ENCODE results near the gene TMEM88. TPM values are rescaled to one million over a fixed set of nuclear protein-coding genes. Genes with fewer than 3 reads are reported as not detected.
A peak's percentile ranks its signal among the peaks of the same experiment; 100 is the strongest.

Gene TMEM88
- total RNA-seq, 6 donors from 2014 or later = 1.6 to 16.1 (median 9.3) TPM; not detected in 1

DNA sequence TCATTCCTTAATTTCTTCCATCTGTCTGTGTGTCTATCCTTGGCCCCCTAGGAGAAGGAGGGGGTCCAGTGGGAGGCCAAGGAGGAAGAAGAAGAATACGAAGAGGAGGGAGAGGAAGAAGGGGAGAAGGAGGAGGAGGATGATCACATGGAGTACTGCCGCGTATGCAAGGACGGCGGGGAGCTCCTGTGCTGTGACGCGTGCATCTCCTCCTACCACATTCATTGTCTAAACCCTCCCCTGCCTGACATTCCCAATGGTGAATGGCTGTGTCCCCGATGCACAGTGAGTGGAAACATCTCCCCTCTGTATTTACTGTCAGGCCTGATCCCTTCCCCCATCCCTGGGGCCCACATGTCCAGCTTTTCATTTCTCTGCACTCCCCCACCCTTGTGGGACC lies 40.0 kb downstream of the TMEM88 start:
- Histone ChIP-seq H3K36me3 (peaks cover 29 to 90% (median 66%) of the 10 kb centered on the region in 4 donors), H3K27ac (no peak overlapping the region), H3K9me3 (no peaks in the 10 kb centered on the region), H3K27me3 (no peaks in the 10 kb centered on the region), H3K4me1 (peaks cover 4 to 6% (median 5%) of the 10 kb centered on the region in 4 donors), H3K4me3 (no peak overlapping the region)
- DNase-seq (no peak), ATAC-seq (ENCODE audit: low FRiP score in 2 of 2) (no peak)
- TF ChIP-seq EP300 (IDR thresholded peaks at IDR 0.05) (no peak), POLR2A (IDR thresholded peaks at IDR 0.05) (no peak), POLR2AphosphoS5 (IDR thresholded peaks at IDR 0.05) (no peak)
- TF ChIP-seq, protein P1, sequence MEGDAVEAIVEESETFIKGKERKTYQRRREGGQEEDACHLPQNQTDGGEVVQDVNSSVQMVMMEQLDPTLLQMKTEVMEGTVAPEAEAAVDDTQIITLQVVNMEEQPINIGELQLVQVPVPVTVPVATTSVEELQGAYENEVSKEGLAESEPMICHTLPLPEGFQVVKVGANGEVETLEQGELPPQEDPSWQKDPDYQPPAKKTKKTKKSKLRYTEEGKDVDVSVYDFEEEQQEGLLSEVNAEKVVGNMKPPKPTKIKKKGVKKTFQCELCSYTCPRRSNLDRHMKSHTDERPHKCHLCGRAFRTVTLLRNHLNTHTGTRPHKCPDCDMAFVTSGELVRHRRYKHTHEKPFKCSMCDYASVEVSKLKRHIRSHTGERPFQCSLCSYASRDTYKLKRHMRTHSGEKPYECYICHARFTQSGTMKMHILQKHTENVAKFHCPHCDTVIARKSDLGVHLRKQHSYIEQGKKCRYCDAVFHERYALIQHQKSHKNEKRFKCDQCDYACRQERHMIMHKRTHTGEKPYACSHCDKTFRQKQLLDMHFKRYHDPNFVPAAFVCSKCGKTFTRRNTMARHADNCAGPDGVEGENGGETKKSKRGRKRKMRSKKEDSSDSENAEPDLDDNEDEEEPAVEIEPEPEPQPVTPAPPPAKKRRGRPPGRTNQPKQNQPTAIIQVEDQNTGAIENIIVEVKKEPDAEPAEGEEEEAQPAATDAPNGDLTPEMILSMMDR (IDR thresholded peaks at IDR 0.05) = no peak
- 88 to 91% methylated on average over 8 of the region's 8 CpGs for WGBS, 2 donors

DNA sequence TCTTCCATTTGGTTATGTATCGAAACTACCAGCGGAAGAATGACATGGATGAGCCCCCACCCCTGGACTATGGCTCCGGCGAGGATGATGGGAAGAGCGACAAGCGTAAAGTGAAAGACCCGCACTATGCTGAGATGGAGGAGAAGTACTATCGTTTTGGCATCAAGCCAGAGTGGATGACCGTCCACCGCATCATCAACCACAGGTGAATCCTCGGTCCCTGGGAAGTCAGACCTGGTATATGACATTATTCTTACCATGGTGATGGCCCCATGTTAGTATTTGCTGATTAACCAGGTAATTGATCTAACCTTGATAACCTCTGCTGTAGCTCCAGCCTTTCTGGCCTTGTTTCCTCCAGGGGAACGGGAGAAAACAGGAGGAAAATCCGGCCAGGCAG lies 42.2 kb downstream of the TMEM88 start:
- Histone ChIP-seq H3K4me1 (no peaks in the 10 kb centered on the region), H3K36me3 (peaks cover 42 to 92% (median 79%) of the 10 kb centered on the region in 4 donors), H3K27me3 (no peaks in the 10 kb centered on the region), H3K9me3 (no peaks in the 10 kb centered on the region), H3K4me3 (no peak overlapping the region), H3K27ac (no peak overlapping the region)
- DNase-seq = no peak
- WGBS, 2 donors = 93% methylated on average over 10 to 13 of the region's 13 CpGs
- ATAC-seq (ENCODE audit: low FRiP score in 2 of 2) = no peak
- TF ChIP-seq, protein P1 (IDR thresholded peaks at IDR 0.05) = no peak
- no peak for TF ChIP-seq POLR2A (IDR thresholded peaks at IDR 0.05)
- no peak for TF ChIP-seq EP300 (IDR thresholded peaks at IDR 0.05)
- TF ChIP-seq POLR2AphosphoS5 (IDR thresholded peaks at IDR 0.05) = no peak

DNA sequence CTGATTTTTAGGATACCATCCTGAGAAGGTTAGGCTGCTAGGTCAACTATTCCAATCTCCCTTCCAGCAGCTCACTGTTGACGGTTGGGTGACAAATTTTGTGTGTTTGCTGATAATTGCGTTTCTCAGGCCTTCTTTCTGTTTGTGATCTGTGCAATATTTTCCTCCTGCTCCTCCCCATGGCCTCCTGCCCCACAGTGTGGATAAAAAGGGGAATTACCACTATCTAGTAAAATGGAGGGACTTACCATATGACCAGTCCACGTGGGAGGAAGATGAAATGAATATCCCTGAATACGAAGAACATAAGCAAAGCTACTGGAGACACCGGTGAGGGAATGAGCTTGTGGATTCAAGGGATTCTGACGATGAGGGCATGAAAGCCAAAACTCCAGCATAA lies 42.9 kb downstream of the TMEM88 start:
- H3K36me3 ChIP-seq = peaks cover 44 to 98% (median 84%) of the 10 kb centered on the region in 4 donors
- no peaks in the 10 kb centered on the region for H3K9me3 ChIP-seq
- 40 to 49% methylated on average over 6 of the region's 6 CpGs for WGBS, 2 donors
- H3K4me3 ChIP-seq = no peak overlapping the region
- no peaks in the 10 kb centered on the region for H3K27me3 ChIP-seq
- no peaks in the 10 kb centered on the region for H3K4me1 ChIP-seq
- DNase-seq (no peak), ATAC-seq (ENCODE audit: low FRiP score in 2 of 2) (peak in 1 of 2 donors; percentile 63)
- TF ChIP-seq POLR2AphosphoS5 (IDR thresholded peaks at IDR 0.05) (no peak), POLR2A (IDR thresholded peaks at IDR 0.05) (no peak)
- TF ChIP-seq, protein P1 (IDR thresholded peaks at IDR 0.05) = peak in 5 of 6 experiments; percentile 47 to 78 (median 62)
- no peak overlapping the region for H3K27ac ChIP-seq

DNA sequence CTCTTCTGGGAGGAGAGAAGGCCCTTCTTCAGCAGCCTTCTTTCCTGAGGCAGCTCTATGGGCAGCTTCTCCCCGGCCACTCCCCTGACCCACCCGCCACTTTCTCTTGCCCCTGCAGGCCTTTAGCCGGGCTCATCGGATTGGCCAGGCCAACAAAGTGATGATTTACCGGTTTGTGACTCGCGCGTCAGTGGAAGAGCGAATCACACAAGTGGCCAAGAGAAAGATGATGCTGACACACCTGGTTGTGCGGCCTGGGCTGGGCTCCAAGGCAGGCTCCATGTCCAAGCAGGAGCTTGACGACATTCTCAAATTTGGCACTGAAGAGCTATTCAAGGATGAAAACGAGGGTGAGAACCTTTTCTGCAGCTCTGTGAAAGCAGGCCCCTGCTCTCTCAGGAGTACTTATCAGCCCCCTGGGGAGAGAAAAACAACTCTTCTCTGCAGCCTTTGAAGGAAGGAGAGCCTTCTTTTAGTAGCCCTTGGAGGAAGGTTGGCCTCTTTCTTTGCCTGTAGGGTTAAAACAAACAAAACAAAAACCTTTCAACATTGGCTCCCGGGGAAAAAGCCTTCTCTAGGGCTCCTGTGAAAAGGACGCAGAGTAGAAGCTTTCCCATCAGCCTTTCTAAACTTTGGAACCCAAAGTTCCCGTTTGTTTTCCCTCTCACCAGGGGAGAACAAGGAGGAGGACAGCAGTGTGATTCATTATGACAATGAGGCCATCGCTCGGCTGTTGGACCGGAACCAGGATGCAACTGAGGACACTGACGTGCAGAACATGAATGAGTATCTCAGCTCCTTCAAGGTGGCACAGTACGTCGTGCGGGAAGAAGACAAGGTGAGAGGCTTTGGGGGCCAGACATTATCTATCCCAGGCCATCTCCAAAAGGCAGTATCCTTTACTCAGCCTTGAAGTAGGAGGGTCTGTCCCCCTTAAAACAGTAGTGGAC lies 48.6 kb downstream of the TMEM88 start:
- DNase-seq (no peak), ATAC-seq (ENCODE audit: low FRiP score in 2 of 2) (no peak)
- TF ChIP-seq POLR2A (IDR thresholded peaks at IDR 0.05) = no peak
- no peak for TF ChIP-seq EP300 (IDR thresholded peaks at IDR 0.05)
- TF ChIP-seq, protein P1 (IDR thresholded peaks at IDR 0.05) = no peak
- no peak for TF ChIP-seq POLR2AphosphoS5 (IDR thresholded peaks at IDR 0.05)
- no peak overlapping the region for H3K27ac ChIP-seq
- H3K27me3 ChIP-seq = no peaks in the 10 kb centered on the region
- no peak overlapping the region for H3K4me3 ChIP-seq
- WGBS, 2 donors = 83 to 87% methylated on average over 22 of the region's 22 CpGs
- peaks cover 60 to 100% (median 99%) of the 10 kb centered on the region in 4 donors for H3K36me3 ChIP-seq
- no peaks in the 10 kb centered on the region for H3K4me1 ChIP-seq
- H3K9me3 ChIP-seq = no peaks in the 10 kb centered on the region

Other genes starting within 250 kb of the TMEM88 start
- 10 to 100 TPM; 35.6 to 46.1 (median 38.4) TPM for gene FXR2, start 240.2 kb upstream of the TMEM88 start, total RNA-seq
- 100 to 1,000 TPM in 1 of 6 donors, 10 to 100 TPM in 5; 66.4 to 155 (median 81.3) TPM for gene SAT2, start 227.2 kb upstream of the TMEM88 start, total RNA-seq
- gene SHBG, start 224.9 kb upstream of the TMEM88 start, total RNA-seq = under 1 TPM in 3 of 6 donors, not detected in 3; 0.34 to 0.88 (median 0.46) TPM
- 1 to 10 TPM in 2 of 6 donors, under 1 TPM in 2, not detected in 2; 0.46 to 2.2 (median 0.97) TPM for gene ATP1B2, start 204.1 kb upstream of the TMEM88 start, total RNA-seq
- 10 to 100 TPM; 16.8 to 55.5 (median 21.9) TPM for gene TP53, start 167.6 kb upstream of the TMEM88 start, total RNA-seq
- 10 to 100 TPM in 1 of 6 donors, 1 to 10 TPM in 5; 6.0 to 10.3 (median 7.8) TPM for gene WRAP53, start 166.6 kb upstream of the TMEM88 start, total RNA-seq
- gene EFNB3, start 149.9 kb upstream of the TMEM88 start, total RNA-seq = 1 to 10 TPM in 3 of 6 donors, under 1 TPM in 3; 0.22 to 5.0 (median 0.98) TPM
- 10 to 100 TPM in 2 of 6 donors, 1 to 10 TPM in 3, under 1 TPM in 1; 0.66 to 34.6 (median 6.0) TPM for gene DNAH2, start 137.3 kb upstream of the TMEM88 start, total RNA-seq
- gene KDM6B, start 20.8 kb upstream of the TMEM88 start, total RNA-seq = 10 to 100 TPM; 17.5 to 68.0 (median 42.2) TPM
- gene NAA38, start 2.5 kb downstream of the TMEM88 start, total RNA-seq = 100 to 1,000 TPM in 2 of 6 donors, 10 to 100 TPM in 4; 50.0 to 111 (median 75.5) TPM
- 10 to 100 TPM in 2 of 6 donors, 1 to 10 TPM in 4; 5.2 to 12.4 (median 7.3) TPM for gene CYB5D1, start 2.9 kb downstream of the TMEM88 start, total RNA-seq
- gene CHD3, start 33.7 kb downstream of the TMEM88 start, total RNA-seq = 100 to 1,000 TPM in 2 of 6 donors, 10 to 100 TPM in 4; 68.1 to 183 (median 91.3) TPM
- gene RNF227, start 61.2 kb downstream of the TMEM88 start, total RNA-seq = 10 to 100 TPM in 1 of 6 donors, 1 to 10 TPM in 5; 5.5 to 24.5 (median 6.3) TPM
- gene KCNAB3, start 74.8 kb downstream of the TMEM88 start, total RNA-seq = 1 to 10 TPM; 4.2 to 10.0 (median 5.7) TPM
- gene TRAPPC1, start 76.9 kb downstream of the TMEM88 start, total RNA-seq = 100 to 1,000 TPM in 2 of 6 donors, 10 to 100 TPM in 4; 70.4 to 148 (median 95.8) TPM
- 100 to 1,000 TPM in 2 of 6 donors, 10 to 100 TPM in 4; 50.6 to 216 (median 88.3) TPM for gene CNTROB, start 77.1 kb downstream of the TMEM88 start, total RNA-seq
- 1 to 10 TPM in 3 of 6 donors, not detected in 3; 2.6 to 5.0 (median 3.8) TPM for gene GUCY2D, start 147.5 kb downstream of the TMEM88 start, total RNA-seq
- 100 to 1,000 TPM in 3 of 6 donors, 10 to 100 TPM in 3; 46.2 to 177 (median 105) TPM for gene ALOX15B, start 184.0 kb downstream of the TMEM88 start, total RNA-seq
- not detected for gene ALOX12B, start 232.7 kb downstream of the TMEM88 start, total RNA-seq

Measured in upper lobe of left lung (tissue), 6 donors.